MG63 (cell line): ENCODE data around the gene ANXA4. TPM values are rescaled to one million over a fixed set of nuclear protein-coding genes. Genes with fewer than 3 reads are reported as not detected.
A peak's percentile ranks its signal among the peaks of the same experiment; 100 is the strongest.
"Not testable (repeated sequence)": the region's sequence is repeated elsewhere in the genome, so short reads cannot be mapped to it uniquely, and the experiment has no call there.

Experiments
- DNase-seq: peaks from one replicate; pipeline ENCODE4 v3.0.0-alpha.2; 2020
- H3K27me3 ChIP-seq: fragments of 250-450 bp; sonication (Bioruptor Pico); 2 replicates; pipeline ENCODE4 v1.5.1; 2020; ENCODE audit warnings: mild to moderate bottlenecking, moderate library complexity
- H3K36me3 ChIP-seq: fragments of 250-450 bp; sonication (Bioruptor Pico); 2 replicates; pipeline ENCODE4 v1.5.1; 2020; ENCODE audit warnings: mild to moderate bottlenecking, moderate library complexity
- H3K4me3 ChIP-seq: fragments of 250-450 bp; sonication (Bioruptor Pico); 2 replicates; pipeline ENCODE4 v1.5.1; 2020; ENCODE audit warnings: mild to moderate bottlenecking, moderate library complexity
- H3K9me3 ChIP-seq: fragments of 250-450 bp; sonication (Bioruptor Pico); 2 replicates; pipeline ENCODE4 v1.5.1; 2020; ENCODE audit warnings: mild to moderate bottlenecking, moderate library complexity
- total RNA-seq: library from RNA; depleted of rRNA; stranded (reverse); fragments of >200 nt; shearing (Covaris generic); gene quantifications from 2 replicates; pipeline ENCODE4 v1.2.3, GENCODE V29; 2014; ENCODE audit warnings: low replicate concordance

The ANXA4 gene
- total RNA-seq, 1 experiment from 2014 or later: 40.6 TPM

DNA sequence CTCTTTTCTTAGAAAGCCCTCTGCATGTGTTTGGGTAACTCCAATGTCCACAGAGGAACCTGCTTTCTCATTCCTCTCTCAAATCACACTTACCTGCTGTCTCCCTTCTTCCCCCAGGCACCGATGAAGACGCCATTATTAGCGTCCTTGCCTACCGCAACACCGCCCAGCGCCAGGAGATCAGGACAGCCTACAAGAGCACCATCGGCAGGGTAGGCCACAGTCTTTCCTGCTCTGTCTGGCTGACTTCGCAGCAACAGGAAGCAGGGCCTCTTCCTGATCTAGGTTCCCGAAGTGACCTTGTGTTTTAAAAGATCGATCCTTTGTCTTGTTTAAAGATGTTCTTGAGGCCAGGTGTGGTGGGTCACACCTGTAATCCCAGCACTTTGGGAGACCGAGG lies 62.5 kb downstream of the ANXA4 start:
- H3K36me3 ChIP-seq: peaks cover 7% of the 10 kb centered on the region; the same call in 1 of the 2 replicates
- no peak overlapping the region for H3K4me3 ChIP-seq

GRCh38 chr2:69805887-69806286 lies 64.0 kb downstream of the ANXA4 start:
- H3K9me3 ChIP-seq: no peaks in the 10 kb centered on the region
- H3K27me3 ChIP-seq: no peaks in the 10 kb centered on the region
- no peak overlapping the region for H3K4me3 ChIP-seq
- no peak for DNase-seq
- peaks cover 7% of the 10 kb centered on the region; the same call in 1 of the 2 replicates for H3K36me3 ChIP-seq

More for the DNA sequence above, 62.5 kb downstream of the ANXA4 start:
- Histone ChIP-seq H3K9me3 (no peaks in the 10 kb centered on the region), H3K27me3 (no peaks in the 10 kb centered on the region)
- DNase-seq: no peak

GRCh38 chr2:69807821-69808540 lies 66.0 kb downstream of the ANXA4 start:
- H3K9me3 ChIP-seq: no peaks in the 10 kb centered on the region
- H3K27me3 ChIP-seq: no peaks in the 10 kb centered on the region
- peaks cover 7% of the 10 kb centered on the region; the same call in 1 of the 2 replicates for H3K36me3 ChIP-seq

DNA sequence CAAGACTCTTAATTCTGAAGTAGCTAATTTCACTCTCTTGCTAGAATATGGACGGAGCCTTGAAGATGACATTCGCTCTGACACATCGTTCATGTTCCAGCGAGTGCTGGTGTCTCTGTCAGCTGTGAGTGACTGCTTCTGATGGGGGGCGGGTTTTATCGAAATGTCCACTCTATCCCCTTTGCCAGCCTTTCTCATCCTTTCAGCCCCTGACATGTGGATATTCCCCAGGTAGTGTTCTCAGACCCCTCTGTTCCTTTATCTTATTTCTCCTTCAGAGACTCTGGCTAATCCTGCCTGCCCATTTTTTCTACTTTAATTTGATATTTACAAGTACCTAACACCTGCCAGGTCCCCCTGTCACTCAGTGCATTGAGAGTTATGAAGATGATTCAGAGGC lies 68.6 kb downstream of the ANXA4 start:
- Histone ChIP-seq H3K4me3 (no peak overlapping the region), H3K36me3 (peaks cover 7% of the 10 kb centered on the region; the same call in 1 of the 2 replicates), H3K27me3 (no peaks in the 10 kb centered on the region), H3K9me3 (no peaks in the 10 kb centered on the region)
- DNase-seq: no peak

More at GRCh38 chr2:69807821-69808540, 66.0 kb downstream of the ANXA4 start:
- no peak for DNase-seq
- no peak overlapping the region for H3K4me3 ChIP-seq

- Histone ChIP-seq H3K9me3 (no peaks in the 10 kb centered on the region), H3K36me3 (peaks cover 7% of the 10 kb centered on the region; the same call in 1 of the 2 replicates), H3K4me3 (no peak overlapping the region), H3K27me3 (no peaks in the 10 kb centered on the region)
- no peak for DNase-seq
These were observed 69.1 kb downstream of the ANXA4 start for GRCh38 chr2:69811018-69811417.

DNA sequence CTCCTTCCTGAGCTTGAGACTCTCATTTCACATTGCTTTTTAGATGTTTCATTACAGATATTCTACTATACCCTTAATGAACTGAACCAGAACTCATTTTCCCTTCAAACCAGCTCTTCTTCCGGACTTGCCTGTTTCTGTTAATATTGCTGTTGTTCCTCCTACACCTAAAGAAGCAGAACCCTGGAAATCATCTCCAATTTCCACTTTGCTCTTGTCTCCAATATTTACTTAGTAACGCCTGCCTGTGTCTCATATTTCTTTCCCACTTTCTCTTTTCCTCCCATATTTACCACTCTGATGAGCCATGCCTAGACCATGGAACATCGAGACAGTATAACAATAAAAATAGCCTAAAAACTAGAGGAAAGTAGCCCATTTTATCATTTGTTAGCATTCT lies 69.7 kb downstream of the ANXA4 start:
- Histone ChIP-seq H3K4me3 (no peak overlapping the region), H3K27me3 (no peaks in the 10 kb centered on the region), H3K9me3 (no peaks in the 10 kb centered on the region), H3K36me3 (peaks cover 7% of the 10 kb centered on the region; the same call in 1 of the 2 replicates)
- DNase-seq: no peak

GRCh38 chr2:69815717-69816116 lies 73.8 kb downstream of the ANXA4 start:
- no peaks in the 10 kb centered on the region for H3K27me3 ChIP-seq
- H3K4me3 ChIP-seq: no peak overlapping the region
- H3K36me3 ChIP-seq: peaks cover 4% of the 10 kb centered on the region
- no peak for DNase-seq
- no peaks in the 10 kb centered on the region for H3K9me3 ChIP-seq

DNA sequence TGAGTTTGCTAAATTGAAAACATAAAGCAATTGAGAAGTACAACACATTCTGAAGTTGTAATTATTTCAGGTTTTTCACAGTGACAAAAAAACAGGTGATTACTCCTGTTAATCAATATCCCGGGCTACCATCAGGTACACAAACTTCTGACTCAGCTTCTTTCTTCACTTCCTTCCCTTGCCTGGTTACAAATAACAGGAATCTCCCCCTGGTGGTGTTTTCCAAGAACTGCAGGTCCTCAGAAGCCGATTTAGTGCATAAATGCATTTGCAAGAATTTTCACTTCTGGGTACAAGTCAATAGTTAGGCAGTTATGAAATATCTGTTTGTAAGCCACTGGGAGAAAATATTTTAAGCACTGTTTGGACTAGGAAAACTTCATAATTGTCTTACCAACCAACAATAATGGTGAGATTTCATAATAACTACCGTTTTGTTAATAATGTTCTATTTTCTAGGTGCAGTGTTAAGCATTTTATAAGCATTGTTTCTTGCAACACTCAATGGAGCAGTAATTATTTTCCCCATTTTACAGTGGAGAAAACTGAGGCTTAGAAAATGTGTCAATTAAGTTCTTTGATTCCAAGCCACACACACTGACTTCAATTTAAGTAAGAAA lies 75.1 kb downstream of the ANXA4 start:
- H3K9me3 ChIP-seq: no peaks in the 10 kb centered on the region
- peaks cover 4% of the 10 kb centered on the region for H3K36me3 ChIP-seq
- H3K4me3 ChIP-seq: no peak overlapping the region
- H3K27me3 ChIP-seq: no peaks in the 10 kb centered on the region
- peak; percentile 58 for DNase-seq

DNA sequence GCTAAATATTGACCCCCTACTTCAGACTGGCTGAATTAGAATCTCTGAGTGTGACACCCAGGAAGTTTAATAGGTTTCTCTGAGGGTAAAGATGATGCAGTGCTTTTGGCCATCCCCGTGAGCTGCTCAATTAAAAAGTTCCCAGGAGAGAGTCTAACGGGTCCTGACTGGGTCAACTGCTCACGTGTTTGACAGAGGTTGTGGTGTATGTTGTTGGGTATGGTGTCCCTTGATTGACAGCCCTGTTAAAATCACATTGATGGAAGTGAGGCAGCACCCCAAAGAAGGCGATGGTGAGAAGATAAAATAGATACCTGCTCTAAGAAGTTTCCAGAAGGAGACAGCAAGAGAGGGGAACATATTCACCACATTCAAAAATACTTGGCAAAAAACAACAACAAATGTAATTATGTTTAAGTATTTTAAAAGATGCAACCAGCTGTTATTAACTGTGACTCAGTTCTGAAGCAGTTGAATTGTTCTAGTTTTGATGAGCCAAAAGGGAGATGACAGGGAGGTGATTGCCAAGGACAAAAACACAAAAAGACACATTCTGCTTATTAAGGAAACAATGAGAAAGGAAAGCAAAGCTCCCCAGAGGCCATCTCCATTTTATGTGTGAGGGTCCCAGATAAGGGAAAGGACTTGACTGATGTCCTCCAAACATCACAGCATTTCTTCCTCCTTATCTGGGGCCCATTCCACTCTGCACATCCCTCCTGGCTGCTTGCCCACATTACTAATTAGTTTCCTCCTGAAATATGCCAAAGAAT lies 76.0 kb downstream of the ANXA4 start:
- no peak for DNase-seq
- Histone ChIP-seq H3K27me3 (no peaks in the 10 kb centered on the region), H3K9me3 (no peaks in the 10 kb centered on the region), H3K36me3 (peaks cover 4% of the 10 kb centered on the region), H3K4me3 (no peak overlapping the region)

DNA sequence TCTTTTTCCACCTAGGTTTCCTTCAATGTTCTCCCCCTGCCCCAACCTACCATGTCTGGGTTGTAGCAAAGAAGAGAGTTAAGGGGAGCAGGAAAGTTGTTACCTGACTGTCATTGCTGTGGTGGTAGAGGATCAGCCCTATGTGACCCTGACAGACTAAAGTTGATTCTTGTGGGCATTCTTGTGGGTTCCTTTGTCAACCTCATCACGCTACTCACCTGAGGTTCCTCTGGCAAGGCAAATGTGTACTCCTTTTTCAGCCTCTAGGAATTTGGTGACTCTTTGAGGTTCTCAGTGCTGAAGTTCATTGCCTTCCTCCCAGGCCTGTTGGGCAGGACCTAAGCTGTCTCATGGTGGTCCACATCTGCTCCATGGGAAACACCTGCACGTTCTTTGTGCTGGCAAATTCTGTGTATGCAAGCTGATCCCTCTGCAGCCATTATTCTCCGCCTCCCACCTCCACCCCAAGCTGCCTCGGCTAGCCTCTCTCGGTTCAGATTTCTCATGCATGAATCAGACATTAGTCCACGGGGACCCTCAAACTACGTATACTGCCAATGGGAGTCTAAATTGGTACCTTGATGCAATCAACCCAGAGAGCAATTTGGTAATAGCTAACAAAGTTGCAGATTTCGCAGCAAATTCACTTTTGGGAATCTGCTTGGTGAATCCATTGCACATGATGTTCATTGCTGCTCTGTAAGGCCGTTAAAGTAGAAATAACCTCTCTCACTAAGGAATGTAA lies 86.0 kb downstream of the ANXA4 start:
- no peaks in the 10 kb centered on the region for H3K9me3 ChIP-seq
- H3K27me3 ChIP-seq: no peaks in the 10 kb centered on the region
- H3K4me3 ChIP-seq: no peak overlapping the region
- no peaks in the 10 kb centered on the region for H3K36me3 ChIP-seq
- DNase-seq: no peak

DNA sequence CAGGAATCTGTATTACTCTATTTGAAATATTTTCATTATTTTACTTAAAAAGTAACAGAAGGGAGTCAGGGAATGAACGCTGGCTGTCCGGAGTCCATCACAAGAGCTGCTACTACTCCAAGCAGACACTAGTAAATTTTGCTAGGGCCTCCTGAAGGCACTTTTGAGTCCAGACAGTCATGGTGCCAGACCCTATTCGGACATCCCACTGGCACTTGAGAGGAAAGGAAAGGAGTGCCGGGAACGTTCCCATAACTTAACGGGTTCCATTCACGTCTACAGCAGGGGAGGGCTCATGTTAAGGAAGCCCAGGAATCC lies 87.0 kb downstream of the ANXA4 start:
- peak overlapping the region; percentile 91 for H3K4me3 ChIP-seq
- no peak for DNase-seq
- H3K36me3 ChIP-seq: no peaks in the 10 kb centered on the region; the same call in 1 of the 2 replicates
- H3K9me3 ChIP-seq: no peaks in the 10 kb centered on the region
- no peaks in the 10 kb centered on the region for H3K27me3 ChIP-seq

DNA sequence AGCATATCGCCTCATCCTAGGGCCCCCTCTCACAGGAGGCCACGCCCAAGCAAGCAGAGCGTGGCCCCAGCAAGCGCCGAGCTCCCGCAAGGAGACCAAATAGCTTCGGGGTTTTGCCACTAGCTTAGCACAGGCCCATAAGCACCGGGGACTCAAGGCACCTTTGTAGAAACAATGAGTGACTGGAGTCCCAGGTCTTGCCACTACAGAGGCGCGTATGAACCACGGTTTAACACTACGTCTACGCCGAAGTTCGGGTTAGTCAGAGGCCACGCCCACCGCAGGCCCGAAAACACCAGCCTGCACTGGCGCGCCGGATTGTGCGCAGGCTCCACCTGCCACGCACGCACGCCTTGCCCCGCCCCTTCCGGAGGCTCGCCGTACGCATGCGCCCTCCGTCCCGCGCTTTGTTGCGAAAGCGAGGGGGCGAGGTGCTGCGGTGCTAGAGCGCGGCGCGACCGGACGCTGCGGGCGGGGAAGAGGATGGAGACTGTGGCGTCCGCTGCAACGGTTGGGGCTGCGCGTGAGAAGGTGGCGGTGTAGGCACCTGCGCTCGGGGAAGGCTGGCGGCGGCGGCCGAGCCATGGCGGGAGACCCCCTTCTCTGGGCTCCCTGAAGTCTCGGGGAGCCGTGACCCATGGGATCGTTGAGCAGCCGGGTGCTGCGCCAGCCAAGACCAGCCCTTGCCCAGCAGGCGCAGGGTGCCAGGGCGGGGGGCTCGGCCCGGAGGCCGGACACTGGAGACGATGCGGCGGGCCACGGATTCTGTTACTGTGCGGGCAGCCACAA lies 87.5 kb downstream of the ANXA4 start, which contains the start of gene GMCL1:
GMCL1 (plus strand) TSS at position 405 of the 789 bp plus-strand sequence; CDS start at position 638, 233 bp downstream.
- Histone ChIP-seq H3K27me3 (no peaks in the 10 kb centered on the region), H3K4me3 (peak within 1 kb of the TSS; percentile 91), H3K36me3 (no peaks in the 10 kb centered on the region; the same call in 1 of the 2 replicates), H3K9me3 (no peaks in the 10 kb centered on the region)
- DNase-seq: peak; percentile 95

- Histone ChIP-seq H3K4me3 (peak overlapping the region; percentile 91), H3K36me3 (no peaks in the 10 kb centered on the region; the same call in 1 of the 2 replicates), H3K27me3 (no peaks in the 10 kb centered on the region), H3K9me3 (no peaks in the 10 kb centered on the region)
- peak; percentile 21 for DNase-seq
These were observed 88.3 kb downstream of the ANXA4 start for GRCh38 chr2:69830045-69830905.

DNA sequence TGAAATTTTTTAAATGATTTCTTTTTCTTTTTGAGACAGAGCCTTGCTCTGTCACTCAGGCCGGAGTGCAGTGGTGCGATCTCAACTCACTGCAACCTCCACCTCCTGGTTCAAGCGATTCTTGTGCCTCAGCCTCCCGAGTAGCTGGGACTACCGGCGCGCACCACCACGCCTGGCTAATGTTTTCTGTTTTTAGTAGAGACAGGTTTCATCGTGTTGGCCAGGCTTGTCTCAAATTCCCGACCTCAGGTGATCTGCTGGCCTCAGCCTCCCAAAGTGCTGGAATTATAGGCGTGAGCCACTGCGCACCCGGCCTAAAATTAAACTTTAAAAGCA lies 88.9 kb downstream of the ANXA4 start:
- not testable (repeated sequence) for H3K36me3 ChIP-seq, H3K27me3 ChIP-seq, H3K9me3 ChIP-seq, DNase-seq
- peak overlapping the region; percentile 91 for H3K4me3 ChIP-seq

- H3K4me3 ChIP-seq: no peak overlapping the region
- DNase-seq: no peak
These were observed 89.5 kb downstream of the ANXA4 start for GRCh38 chr2:69831354-69831905.

More at GRCh38 chr2:69831354-69831905, 89.5 kb downstream of the ANXA4 start:
- Histone ChIP-seq H3K9me3 (no peaks in the 10 kb centered on the region), H3K36me3 (no peaks in the 10 kb centered on the region; the same call in 1 of the 2 replicates), H3K27me3 (no peaks in the 10 kb centered on the region)
